Brain microvascular endothelial cell (primary cell): Measurements from ENCODE around the gene PPP2R3A.

ENCODE experiments used
- DNase-seq: peaks from one replicate; pipeline ENCODE4 v3.0.0-alpha.2; 2020
- H3K27ac ChIP-seq: fragments of 250-450 bp; sonication (Bioruptor Pico); 2 replicates; pipeline ENCODE4 v1.5.1; 2020; ENCODE audit warnings: mild to moderate bottlenecking, moderate library complexity
- H3K27me3 ChIP-seq: fragments of 250-450 bp; sonication (Bioruptor Pico); replicated peaks from 2 replicates; pipeline ENCODE4 v1.5.1; 2020; ENCODE audit warnings: mild to moderate bottlenecking
- H3K36me3 ChIP-seq: fragments of 250-450 bp; sonication (Bioruptor Pico); replicated peaks from 2 replicates; pipeline ENCODE4 v1.5.1; 2020; ENCODE audit warnings: mild to moderate bottlenecking
- H3K4me3 ChIP-seq: 2 replicates; pipeline ENCODE4 v1.5.1; 2011; ENCODE audit warnings: low read depth, mild to moderate bottlenecking, control low read depth, low read length, moderate library complexity
- CTCF ChIP-seq: IDR thresholded peaks from 2 replicates; pipeline ENCODE4 v1.5.1; 2011; ENCODE audit warnings: low read depth, mild to moderate bottlenecking, moderate library complexity, low read length, control low read depth, inconsistent platforms; ENCODE audit errors: missing control alignments
- in situ Hi-C: cut with HindIII; loops from 2 replicates; pipeline ENCODE4 v1.10.0; 2017; ENCODE audit warnings: low sequenced_read_pairs, low pct_ligation_motif_present

The PPP2R3A gene

GRCh38 chr3:135965506-135966270 is at the start of gene PPP2R3A:
Gene PPP2R3A (plus strand): TSS chr3:135965728. CDS start chr3:136001499, 35,771 bp downstream.
- Histone ChIP-seq H3K36me3 (no peaks in the 10 kb centered on the region), H3K27ac (peak within 1 kb of the TSS; percentile 56), H3K27me3 (no peaks in the 10 kb centered on the region), H3K4me3 (peak within 1 kb of the TSS; percentile 74)
- in situ Hi-C loops = no loop called here
- no peak for TF ChIP-seq CTCF
- peak; percentile 81 for DNase-seq

- DNase-seq = no peak
- H3K27ac ChIP-seq = no peak overlapping the region
- in situ Hi-C loops = no loop called here
- H3K4me3 ChIP-seq = no peak overlapping the region
- TF ChIP-seq CTCF = no peak
- no peaks in the 10 kb centered on the region for H3K36me3 ChIP-seq
- no peaks in the 10 kb centered on the region for H3K27me3 ChIP-seq
Measured at GRCh38 chr3:135916310-135916709, 49.2 kb upstream of the PPP2R3A start.

GRCh38 chr3:135917076-135917475 is 48.5 kb upstream of the PPP2R3A start:
- H3K36me3 ChIP-seq = no peaks in the 10 kb centered on the region
- H3K27me3 ChIP-seq = no peaks in the 10 kb centered on the region
- H3K4me3 ChIP-seq = no peak overlapping the region
- no peak overlapping the region for H3K27ac ChIP-seq
- no peak for TF ChIP-seq CTCF
- DNase-seq = no peak
- in situ Hi-C loops = no loop called here

GRCh38 chr3:135917927-135918597 is 47.5 kb upstream of the PPP2R3A start:
- TF ChIP-seq CTCF = peak; percentile 14
- no peaks in the 10 kb centered on the region for H3K36me3 ChIP-seq
- no peaks in the 10 kb centered on the region for H3K27me3 ChIP-seq
- H3K27ac ChIP-seq = no peak overlapping the region
- H3K4me3 ChIP-seq = no peak overlapping the region
- DNase-seq = no peak
- in situ Hi-C loops = no loop called here

GRCh38 chr3:135918600-135918999 is 46.9 kb upstream of the PPP2R3A start:
- H3K27me3 ChIP-seq = no peaks in the 10 kb centered on the region
- no peak overlapping the region for H3K27ac ChIP-seq
- peak; percentile 45 for TF ChIP-seq CTCF
- H3K36me3 ChIP-seq = no peaks in the 10 kb centered on the region
- in situ Hi-C loops = no loop called here
- no peak for DNase-seq
- H3K4me3 ChIP-seq = no peak overlapping the region
